ENCODE data around the gene PAF1. TPM values are rescaled to one million over a fixed set of nuclear protein-coding genes. Genes with fewer than 3 reads are reported as not detected.

The PAF1 gene
- total RNA-seq, 4 donors from 2014 or later: 22.2 to 47.3 (median 37.7) TPM

GRCh38 chr19:39434123-39435076 lies 43.5 kb upstream of the PAF1 start:
- no peak for DNase-seq
- Histone ChIP-seq H3K9me3 (no peaks in the 10 kb centered on the region), H3K36me3 (peaks cover 0 to 27% (median 0%) of the 10 kb centered on the region in 3 donors), H3K4me3 (peak overlapping the region; percentile 82 to 91 (median 85)), H3K4me1 (peaks cover 0 to 34% (median 19%) of the 10 kb centered on the region in 4 donors), H3K27ac (peak overlapping the region; percentile 79 to 91 (median 88)), H3K27me3 (no peaks in the 10 kb centered on the region)
- no peak for TF ChIP-seq CTCF (IDR thresholded peaks at IDR 0.05)
- no peak for TF ChIP-seq POLR2A (IDR thresholded peaks at IDR 0.05)

- peak in 1 of 3 donors; percentile 43 for DNase-seq
- peaks cover 0 to 27% (median 0%) of the 10 kb centered on the region in 3 donors for H3K36me3 ChIP-seq
Observed at GRCh38 chr19:39433480-39434079, 42.7 kb upstream of the PAF1 start.

GRCh38 chr19:39432677-39433025 lies 41.7 kb upstream of the PAF1 start:
- Histone ChIP-seq H3K9me3 (no peaks in the 10 kb centered on the region), H3K27ac (no peak overlapping the region), H3K27me3 (no peaks in the 10 kb centered on the region), H3K4me3 (no peak overlapping the region), H3K36me3 (peaks cover 0 to 27% (median 0%) of the 10 kb centered on the region in 3 donors), H3K4me1 (peaks cover 0 to 42% (median 19%) of the 10 kb centered on the region in 4 donors)
- DNase-seq: no peak
- TF ChIP-seq POLR2A (IDR thresholded peaks at IDR 0.05) (no peak), CTCF (IDR thresholded peaks at IDR 0.05) (no peak)

More at GRCh38 chr19:39433480-39434079, 42.7 kb upstream of the PAF1 start:
- Histone ChIP-seq H3K9me3 (no peaks in the 10 kb centered on the region), H3K4me3 (no peak overlapping the region), H3K27ac (no peak overlapping the region), H3K4me1 (peaks cover 0 to 40% (median 19%) of the 10 kb centered on the region in 4 donors), H3K27me3 (no peaks in the 10 kb centered on the region)
- no peak for TF ChIP-seq CTCF (IDR thresholded peaks at IDR 0.05)
- no peak for TF ChIP-seq POLR2A (IDR thresholded peaks at IDR 0.05)

- Histone ChIP-seq H3K9me3 (no peaks in the 10 kb centered on the region), H3K4me1 (peaks cover 0 to 37% (median 19%) of the 10 kb centered on the region in 4 donors), H3K36me3 (peaks cover 0 to 27% (median 0%) of the 10 kb centered on the region in 3 donors), H3K27ac (peak overlapping the region; percentile 64 to 83 (median 72)), H3K4me3 (peak overlapping the region in 1 of 4 donors; percentile 2), H3K27me3 (no peaks in the 10 kb centered on the region)
- TF ChIP-seq POLR2A (IDR thresholded peaks at IDR 0.05) (no peak), CTCF (IDR thresholded peaks at IDR 0.05) (no peak)
- DNase-seq: peak in 2 of 3 donors; percentile 48 to 75
Observed at GRCh38 chr19:39430675-39431593, 40.0 kb upstream of the PAF1 start.

Measured in Peyer's patch (tissue), 4 donors.